GM12878 (cell line): Measurements from ENCODE around the gene METTL9. TPM values are rescaled to one million over a fixed set of nuclear protein-coding genes. Genes with fewer than 3 reads are reported as not detected.

Experiments used
- ATAC-seq: fragments of 200-7000 bp; cut with Tn5 transposase; 3 replicates; pipeline ENCODE4 v1.9.1; 2020; ENCODE audit warnings: mild to moderate bottlenecking, moderate library complexity
- BruUV-seq: library from RNA; stranded (reverse); fragments of 400-500 nt; replicated peaks from 2 replicates; lab custom pipeline; 2021; lab: Mats Ljungman, UMichigan
- CTCF ChIA-PET: fragments of 300-600 bp; sonication (Branson Sonifier 250); formaldehyde crosslinking; extraction: SDS; loops from one replicate; lab custom pipeline; 2021; ENCODE audit warnings: inconsistent platforms; lab: Yijun Ruan, JAX
- POLR2A ChIA-PET: fragments of 350-600 bp; formaldehyde crosslinking; extraction: SDS; loops from one replicate; lab custom pipeline; 2021; ENCODE audit warnings: inconsistent platforms; lab: Charles Lee
- RAD21 ChIA-PET: fragments of 300-600 bp; sonication (Branson Sonifier 250); formaldehyde crosslinking; loops from one replicate; lab custom pipeline; 2023; ENCODE audit warnings: antibody characterized with exemption; ENCODE audit not compliant: unreplicated experiment; lab: Charles Lee
- SMC1A ChIA-PET: fragments of 300-600 bp; sonication (Branson Sonifier 250); formaldehyde crosslinking; loops from one replicate; lab custom pipeline; 2023; ENCODE audit not compliant: unreplicated experiment, uncharacterized antibody; lab: Charles Lee
- DNase-seq: peaks from one replicate; pipeline ENCODE4 v3.0.0-alpha.2; 2011; ENCODE audit warnings: low read depth, low spot score
- FAIRE-seq: peaks from 3 replicates; lab custom pipeline; 2011; peaks lifted over from hg19 to GRCh38; lab: Jason Lieb, UNC
- H2AFZ ChIP-seq: 2 replicates; pipeline ENCODE4 v1.6.0; 2011; ENCODE audit warnings: low read depth, low read length, control low read depth; ENCODE audit not compliant: control insufficient read depth
- H3K27ac ChIP-seq: 2 replicates; pipeline ENCODE4 v1.5.1; 2011; ENCODE audit warnings: control low read depth; ENCODE audit not compliant: control insufficient read depth, insufficient read depth
- H3K27me3 ChIP-seq, 2 experiments: replicated peaks in 1 of 2; 2 replicates each; pipeline versions ENCODE4 v1.6.0 to v1.6.1; 2011; ENCODE audit warnings: low read length in 1 of 2; ENCODE audit not compliant: control insufficient read depth in 2 of 2, insufficient read depth in 2 of 2
- H3K36me3 ChIP-seq, 2 experiments: 2 replicates each; pipeline ENCODE4 v1.5.1; 2011; ENCODE audit warnings: low read length in 1 of 2; ENCODE audit not compliant: control insufficient read depth in 2 of 2, insufficient read depth in 2 of 2
- H3K4me1 ChIP-seq: 2 replicates; pipeline ENCODE4 v1.6.1; 2011; ENCODE audit warnings: mild to moderate bottlenecking, low read length, moderate library complexity, mixed read lengths; ENCODE audit not compliant: control insufficient read depth, insufficient read depth
- H3K4me2 ChIP-seq: 2 replicates; pipeline ENCODE4 v1.6.0; 2011; ENCODE audit warnings: control low read depth; ENCODE audit not compliant: control insufficient read depth, insufficient read depth
- H3K4me3 ChIP-seq: fragments of 200-600 bp; sonication (generic); 2 replicates; pipeline ENCODE4 v1.5.1; 2016
- H3K79me2 ChIP-seq: 2 replicates; pipeline ENCODE4 v1.6.0; 2011; ENCODE audit warnings: low read length; ENCODE audit not compliant: control insufficient read depth, insufficient read depth
- H3K9ac ChIP-seq: 2 replicates; pipeline ENCODE4 v1.8.0; 2011; ENCODE audit warnings: low read length, control low read depth, mixed read lengths; ENCODE audit not compliant: control insufficient read depth, insufficient read depth
- H3K9me3 ChIP-seq: replicated peaks from 3 replicates; pipeline ENCODE4 v1.5.1; 2011; ENCODE audit warnings: mild to moderate bottlenecking, low read length; ENCODE audit not compliant: control insufficient read depth, insufficient read depth
- H4K20me1 ChIP-seq: 2 replicates; pipeline ENCODE4 v1.6.0; 2011; ENCODE audit not compliant: control insufficient read depth, insufficient read depth
- BHLHE40 ChIP-seq, 2 experiments: fragments of 450-650 bp in 1 of 2; IDR thresholded peaks; 2 replicates each; pipeline ENCODE4 v1.6.1; 2011 to 2017; ENCODE audit warnings: low read depth in 2 of 2, borderline replicate concordance in 1 of 2, improper control_type of control experiment in 1 of 2, low read length in 1 of 2, mild to moderate bottlenecking in 1 of 2
- CBFB ChIP-seq: IDR thresholded peaks from 2 replicates; pipeline ENCODE4 v1.6.1; 2016; ENCODE audit warnings: antibody characterized with exemption, low read depth
- ESRRA ChIP-seq: IDR thresholded peaks from 2 replicates; pipeline ENCODE4 v1.6.1; 2012; ENCODE audit warnings: mild to moderate bottlenecking, low read length, improper control_type of control experiment
- GABPA ChIP-seq: IDR thresholded peaks from 2 replicates; pipeline ENCODE4 v1.6.1; 2014; ENCODE audit warnings: antibody characterized with exemption, low read depth, mild to moderate bottlenecking, inconsistent platforms
- KDM1A ChIP-seq: fragments of 200-600 bp; sonication (generic); IDR thresholded peaks from 2 replicates; pipeline ENCODE4 v1.6.1; 2016; ENCODE audit warnings: borderline replicate concordance
- LARP7 ChIP-seq: fragments of 450-650 bp; IDR thresholded peaks from 2 replicates; pipeline ENCODE4 v1.6.1; 2017; ENCODE audit warnings: mild to moderate bottlenecking
- RAD51 ChIP-seq: fragments of 450-650 bp; IDR thresholded peaks from 2 replicates; pipeline ENCODE4 v1.6.1; 2016; ENCODE audit warnings: moderate library complexity, mild to moderate bottlenecking, inconsistent platforms
- RFX5 ChIP-seq: IDR thresholded peaks from 2 replicates; pipeline ENCODE4 v1.6.1; 2011; ENCODE audit warnings: low read depth, low read length, improper control_type of control experiment
- SMARCA5 ChIP-seq: fragments of 450-650 bp; IDR thresholded peaks from 2 replicates; pipeline ENCODE4 v1.6.1; 2017; ENCODE audit warnings: mild to moderate bottlenecking
- SREBF1 ChIP-seq: IDR thresholded peaks from 2 replicates; pipeline ENCODE4 v1.6.1; 2012; ENCODE audit warnings: mild to moderate bottlenecking, low read length
- TCF3 ChIP-seq: IDR thresholded peaks from 2 replicates; pipeline ENCODE4 v1.6.1; 2012; ENCODE audit warnings: low read depth, mild to moderate bottlenecking, low read length, borderline replicate concordance; ENCODE audit not compliant: insufficient read depth
- WGBS: methylation state at CpG from one replicate; pipeline ENCODE4 v1.1.6; 2016; ENCODE audit warnings: low lambda C conversion rate; ENCODE audit not compliant: insufficient replicate concordance, insufficient coverage; ENCODE audit errors: missing lambda C conversion rate; 5-methylcytosine and 5-hydroxymethylcytosine counted together
- in situ Hi-C: fragments of 300-500 bp; cut with MboI; formaldehyde crosslinking; loops from 9 replicates; pipeline ENCODE4 v1.14.3; 2018; ENCODE audit warnings: mixed read lengths
- intact Hi-C: fragments of 100-400 bp; cut with micrococcal nuclease; formaldehyde crosslinking; loops from one replicate; pipeline ENCODE4 v1.14.2; 2022; ENCODE audit not compliant: unreplicated experiment
- polyA plus RNA-seq, 11 experiments: library from polyadenylated mRNA; depleted of rRNA in 4 of 11; unstranded in 6 of 11; stranded (reverse) in 5 of 11; fragments of >200 nt; fragmentation: Nextera tagmentation in 4 of 11; fragmentation: Illumina TruSeq in 1 of 11; extraction: Ambion mirVana in 4 of 11; extraction: Trizol in 1 of 11; gene quantifications; 1 replicate in 1 of 11; 2 replicates in 10 of 11; pipeline versions ENCODE4 v1.2.1 to v1.2.3, GENCODE V29; 2011 to 2016; ENCODE audit warnings: inconsistent platforms in 2 of 11, missing spikeins in 2 of 11, low read depth in 1 of 11
- total RNA-seq, 4 experiments: library from RNA; depleted of rRNA in 3 of 4; stranded (reverse); fragments of >200 nt in 3 of 4; fragmentation: Illumina TruSeq in 1 of 4; extraction: Trizol in 1 of 4; gene quantifications; 2 replicates each; pipeline versions ENCODE4 v1.2.1 to v1.2.3, GENCODE V29; 2013 to 2021
- TF ChIP-seq, protein P1 (sequence below): IDR thresholded peaks from 2 replicates; pipeline ENCODE4 v1.6.1; 2012; ENCODE audit warnings: mild to moderate bottlenecking, low read depth, low read length
- TF ChIP-seq, protein P2 (sequence below): fragments of 450-650 bp; IDR thresholded peaks from 2 replicates; pipeline ENCODE4 v1.6.1; 2016; ENCODE audit warnings: mild to moderate bottlenecking

The METTL9 gene
- total and polyA plus RNA-seq, 10 of the 15 experiments (the other 5 are each of a cell fraction or from before 2014, with no cell fraction given) = 19.4 to 119 (median 101) TPM

DNA sequence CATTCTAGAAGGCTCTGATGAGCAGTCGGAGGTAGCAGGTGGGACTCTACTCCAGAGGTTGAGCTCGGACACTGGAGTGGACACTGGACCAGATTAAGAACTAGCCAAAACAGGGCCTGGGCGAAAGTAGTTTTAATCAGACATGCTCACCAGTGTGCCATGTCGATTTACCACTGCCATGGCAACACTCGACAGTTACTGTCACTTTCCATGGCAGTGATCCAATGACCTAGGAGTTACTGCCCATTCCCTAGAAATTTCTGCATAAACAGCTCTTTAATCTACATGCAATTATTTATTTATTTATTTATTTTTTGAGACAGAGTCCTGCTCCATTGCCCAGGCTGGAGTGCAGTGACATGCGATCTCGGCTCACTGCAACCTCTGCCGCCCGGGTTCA, 7.2 kb upstream of the METTL9 start (continued):
- no peak for TF ChIP-seq GABPA
- no peak for TF ChIP-seq KDM1A
- TF ChIP-seq ESRRA = no peak
- TF ChIP-seq SMARCA5 = no peak

DNA sequence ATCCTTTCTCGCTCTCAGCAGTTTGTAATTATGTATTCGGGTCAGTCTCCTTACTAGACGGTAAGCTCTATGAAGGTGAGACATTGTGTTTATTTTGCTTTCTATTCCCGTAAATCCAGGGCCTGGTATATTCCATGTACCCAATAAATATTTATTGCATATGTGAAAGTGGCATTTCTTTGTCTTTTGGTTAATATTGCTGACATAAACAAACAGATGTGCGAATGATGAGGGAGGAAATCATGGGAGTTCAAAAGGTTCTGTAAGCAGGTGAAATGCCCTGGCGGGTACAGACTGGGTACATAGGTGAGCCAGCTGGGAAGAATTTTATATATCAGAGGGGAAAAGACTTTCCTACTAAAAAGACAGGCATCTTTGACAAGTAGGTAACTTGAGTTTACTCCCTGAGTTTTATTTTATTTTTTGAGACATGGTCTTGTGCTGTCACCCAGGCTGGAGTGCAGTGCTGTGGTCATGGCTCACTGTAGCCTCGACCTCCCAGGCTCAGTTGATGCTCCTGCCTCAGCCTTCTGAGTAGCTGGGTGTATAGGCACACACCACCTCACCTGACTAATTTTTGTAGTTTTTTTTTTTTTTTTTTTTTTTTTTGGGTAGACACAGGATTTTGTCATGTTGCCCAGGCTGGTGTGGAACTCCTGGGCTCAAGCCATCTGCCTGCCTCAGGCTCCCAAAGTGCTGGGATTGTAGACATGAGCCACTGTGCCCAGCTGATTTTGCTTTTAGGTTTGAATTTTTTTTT, 5.7 kb upstream of the METTL9 start:
- DNase-seq = no peak
- Histone ChIP-seq H3K4me1 (0 out of 2 replicates have a peak, but pooled peaks cover 2% of the 10 kb centered on the region), H3K9me3 (no peaks in the 10 kb centered on the region), H3K36me3 (no peaks in the 10 kb centered on the region), H4K20me1 (no peaks in the 10 kb centered on the region), H3K9ac (no peak overlapping the region), H3K4me2 (no peak overlapping the region), H3K27ac (no peak overlapping the region), H3K27me3 (no peaks in the 10 kb centered on the region), H3K4me3 (no peak overlapping the region), H2AFZ (no peak overlapping the region), H3K79me2 (no peaks in the 10 kb centered on the region)
- RAD21 ChIA-PET = no interaction called here
- in situ Hi-C loops (no loop called here), intact Hi-C loops (no loop called here)
- FAIRE-seq = no peak
- SMC1A ChIA-PET = interaction anchor here (0.7 to 19.1 kb wide), 3 partner anchors 9 to 1401 kb away, joined by 3 to 204 read pairs (median 3); no protein-coding TSS in a partner anchor
- BruUV-seq = no TSS peak
- no peak for ATAC-seq
- CTCF ChIA-PET = interaction anchor here (1.1 to 2.6 kb wide), 4 partner anchors 8 to 47 kb away, joined by 3 to 9 read pairs (median 5); no protein-coding TSS in a partner anchor
- TF ChIP-seq RAD51 (no peak), LARP7 (no peak), BHLHE40 (IDR thresholded peaks at IDR 0.05; ENCODE audit: borderline replicate concordance in 1 of 2, low read depth in 2 of 2, low read length in 1 of 2) (no peak), TCF3 (no peak), RFX5 (no peak), CBFB (no peak), SREBF1 (no peak)
- TF ChIP-seq, protein P1, sequence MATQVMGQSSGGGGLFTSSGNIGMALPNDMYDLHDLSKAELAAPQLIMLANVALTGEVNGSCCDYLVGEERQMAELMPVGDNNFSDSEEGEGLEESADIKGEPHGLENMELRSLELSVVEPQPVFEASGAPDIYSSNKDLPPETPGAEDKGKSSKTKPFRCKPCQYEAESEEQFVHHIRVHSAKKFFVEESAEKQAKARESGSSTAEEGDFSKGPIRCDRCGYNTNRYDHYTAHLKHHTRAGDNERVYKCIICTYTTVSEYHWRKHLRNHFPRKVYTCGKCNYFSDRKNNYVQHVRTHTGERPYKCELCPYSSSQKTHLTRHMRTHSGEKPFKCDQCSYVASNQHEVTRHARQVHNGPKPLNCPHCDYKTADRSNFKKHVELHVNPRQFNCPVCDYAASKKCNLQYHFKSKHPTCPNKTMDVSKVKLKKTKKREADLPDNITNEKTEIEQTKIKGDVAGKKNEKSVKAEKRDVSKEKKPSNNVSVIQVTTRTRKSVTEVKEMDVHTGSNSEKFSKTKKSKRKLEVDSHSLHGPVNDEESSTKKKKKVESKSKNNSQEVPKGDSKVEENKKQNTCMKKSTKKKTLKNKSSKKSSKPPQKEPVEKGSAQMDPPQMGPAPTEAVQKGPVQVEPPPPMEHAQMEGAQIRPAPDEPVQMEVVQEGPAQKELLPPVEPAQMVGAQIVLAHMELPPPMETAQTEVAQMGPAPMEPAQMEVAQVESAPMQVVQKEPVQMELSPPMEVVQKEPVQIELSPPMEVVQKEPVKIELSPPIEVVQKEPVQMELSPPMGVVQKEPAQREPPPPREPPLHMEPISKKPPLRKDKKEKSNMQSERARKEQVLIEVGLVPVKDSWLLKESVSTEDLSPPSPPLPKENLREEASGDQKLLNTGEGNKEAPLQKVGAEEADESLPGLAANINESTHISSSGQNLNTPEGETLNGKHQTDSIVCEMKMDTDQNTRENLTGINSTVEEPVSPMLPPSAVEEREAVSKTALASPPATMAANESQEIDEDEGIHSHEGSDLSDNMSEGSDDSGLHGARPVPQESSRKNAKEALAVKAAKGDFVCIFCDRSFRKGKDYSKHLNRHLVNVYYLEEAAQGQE = no peak
- TF ChIP-seq, protein P2, sequence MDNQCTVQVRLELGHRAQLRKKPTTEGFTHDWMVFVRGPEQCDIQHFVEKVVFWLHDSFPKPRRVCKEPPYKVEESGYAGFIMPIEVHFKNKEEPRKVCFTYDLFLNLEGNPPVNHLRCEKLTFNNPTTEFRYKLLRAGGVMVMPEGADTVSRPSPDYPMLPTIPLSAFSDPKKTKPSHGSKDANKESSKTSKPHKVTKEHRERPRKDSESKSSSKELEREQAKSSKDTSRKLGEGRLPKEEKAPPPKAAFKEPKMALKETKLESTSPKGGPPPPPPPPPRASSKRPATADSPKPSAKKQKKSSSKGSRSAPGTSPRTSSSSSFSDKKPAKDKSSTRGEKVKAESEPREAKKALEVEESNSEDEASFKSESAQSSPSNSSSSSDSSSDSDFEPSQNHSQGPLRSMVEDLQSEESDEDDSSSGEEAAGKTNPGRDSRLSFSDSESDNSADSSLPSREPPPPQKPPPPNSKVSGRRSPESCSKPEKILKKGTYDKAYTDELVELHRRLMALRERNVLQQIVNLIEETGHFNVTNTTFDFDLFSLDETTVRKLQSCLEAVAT = no peak
- 37% methylated on average over 7 of the region's 7 CpGs for WGBS
- POLR2A ChIA-PET = interaction anchor here (0.8 kb wide), 1 partner anchor 7 kb away, joined by 6 read pairs; no protein-coding TSS in a partner anchor
